ENCODE data around the gene SH3PXD2A. TPM values are rescaled to one million over a fixed set of nuclear protein-coding genes. Genes with fewer than 3 reads are reported as not detected.
A peak's percentile ranks its signal among the peaks of the same experiment; 100 is the strongest.

Gene SH3PXD2A
- total and polyA plus RNA-seq, 2 of the 4 experiments (the other 2 are of a cell fraction), result 6.3 to 23.0 TPM

DNA sequence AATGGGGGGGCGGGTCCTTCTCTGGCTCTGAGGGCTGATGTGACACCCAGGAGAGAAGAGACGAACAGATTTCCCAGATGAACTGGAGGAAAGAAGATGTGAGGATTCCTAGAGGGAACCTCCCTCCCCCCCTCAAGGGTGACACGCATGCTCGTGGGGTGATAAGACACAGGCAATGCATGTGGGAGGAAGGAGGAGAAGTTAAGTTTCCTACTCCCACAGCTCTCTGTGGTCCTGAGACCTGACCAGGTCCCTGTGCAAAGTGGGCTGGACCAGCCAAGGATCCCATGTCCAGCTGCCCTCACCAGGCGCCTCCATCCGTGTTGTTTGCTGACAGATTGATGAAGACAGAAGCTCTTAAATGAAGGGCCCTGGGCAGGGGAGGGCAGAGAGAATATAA lies 112.6 kb downstream of the SH3PXD2A start:
- in situ Hi-C loops (cut with MboI; ENCODE audit: low sequenced_read_pairs), result no loop called here
- ATAC-seq (ENCODE audit: low read depth) (no peak), DNase-seq (no peak)
- H2AFZ ChIP-seq (replicated peaks; ENCODE audit: low read length, poor library complexity), result no peak overlapping the region
- peak overlapping the region; percentile 13; the same call in 1 of the 2 replicates for H3K4ac ChIP-seq (ENCODE audit: low read depth, low read length)
- H3K27me3 ChIP-seq (ENCODE audit: control insufficient read depth, insufficient read depth, low read length), result no peaks in the 10 kb centered on the region
- intact Hi-C loops (cut with micrococcal nuclease), result no loop called here
- H4K5ac ChIP-seq (ENCODE audit: low read depth, low read length), result no peak overlapping the region
- H3K9me3 ChIP-seq (ENCODE audit: control insufficient read depth, insufficient read depth, low read length), result no peaks in the 10 kb centered on the region
- H3K23ac ChIP-seq (ENCODE audit: low read depth, low read length), result no peak overlapping the region
- no peak overlapping the region for H2BK120ac ChIP-seq (ENCODE audit: low read depth, low read length)
- H2BK20ac ChIP-seq (ENCODE audit: low read depth, low read length), result no peak overlapping the region
- H3K14ac ChIP-seq (replicated peaks; ENCODE audit: low read depth, low read length), result no peak overlapping the region
- ChIA-PET CTCF (no interaction called here), POLR2A (ENCODE audit: unreplicated experiment) (no interaction called here)
- H2BK15ac ChIP-seq (ENCODE audit: low read depth, low read length), result no peak overlapping the region
- no peaks in the 10 kb centered on the region for H4K20me1 ChIP-seq (ENCODE audit: insufficient read depth, low read length)
- no peaks in the 10 kb centered on the region for H3K36me3 ChIP-seq (ENCODE audit: control insufficient read depth, insufficient read depth, low read length)
- peaks cover 0 to 26% of the 10 kb centered on the region in 2 experiments; a peak in 3 of 4 replicates for H3K79me1 ChIP-seq (ENCODE audit: low read depth in 1 of 2, low read length in 2 of 2)
- peaks cover 22% of the 10 kb centered on the region for H3K4me1 ChIP-seq (ENCODE audit: control insufficient read depth, insufficient read depth, low read length)
- H3K4me2 ChIP-seq (ENCODE audit: low read depth, low read length), result no peak overlapping the region
- H4K8ac ChIP-seq (ENCODE audit: low read depth in 2 of 2, low read length in 2 of 2), result no peak overlapping the region
- no peak overlapping the region; the same call in none of the 2 replicates for H2AK5ac ChIP-seq (ENCODE audit: low read depth, low read length)
- dilution Hi-C loops (cut with HindIII; ENCODE audit: low sequenced_read_pairs, unreplicated experiment), result no loop called here
- H3K27ac ChIP-seq (ENCODE audit: insufficient read depth, low read length), result no peak overlapping the region
- peak overlapping the region; percentile 7 for H2AK9ac ChIP-seq (replicated peaks; ENCODE audit: low read depth, low read length, poor library complexity)
- H4K91ac ChIP-seq (ENCODE audit: insufficient read depth, low read depth, low read length), result no peak overlapping the region
- no peak overlapping the region for H3K56ac ChIP-seq (ENCODE audit: extremely low read depth, insufficient read depth, low read length)
- BruUV-seq (replicated peaks), result no TSS peak
- no peak overlapping the region for H3K18ac ChIP-seq (ENCODE audit: low read depth, low read length)
- H2BK5ac ChIP-seq (ENCODE audit: low read depth, low read length, poor library complexity, severe bottlenecking), result no peak overlapping the region
- TF ChIP-seq CHD1 (IDR thresholded peaks at IDR 0.05; ENCODE audit: low read depth, low read length), result no peak
- no peak for TF ChIP-seq NFE2L2 (IDR thresholded peaks at IDR 0.05; ENCODE audit: low read depth, low read length)
- no peak for TF ChIP-seq MXI1 (IDR thresholded peaks at IDR 0.05; ENCODE audit: borderline replicate concordance, low read depth, low read length)
- TF ChIP-seq MAFK (IDR thresholded peaks at IDR 0.05; ENCODE audit: low read depth, low read length), result no peak
- no peak for TF ChIP-seq FOS (IDR thresholded peaks at IDR 0.05; ENCODE audit: low read depth, low read length)
- TF ChIP-seq MAZ (IDR thresholded peaks at IDR 0.05; ENCODE audit: borderline replicate concordance, low read depth, low read length), result no peak
- TF ChIP-seq, protein P1, sequence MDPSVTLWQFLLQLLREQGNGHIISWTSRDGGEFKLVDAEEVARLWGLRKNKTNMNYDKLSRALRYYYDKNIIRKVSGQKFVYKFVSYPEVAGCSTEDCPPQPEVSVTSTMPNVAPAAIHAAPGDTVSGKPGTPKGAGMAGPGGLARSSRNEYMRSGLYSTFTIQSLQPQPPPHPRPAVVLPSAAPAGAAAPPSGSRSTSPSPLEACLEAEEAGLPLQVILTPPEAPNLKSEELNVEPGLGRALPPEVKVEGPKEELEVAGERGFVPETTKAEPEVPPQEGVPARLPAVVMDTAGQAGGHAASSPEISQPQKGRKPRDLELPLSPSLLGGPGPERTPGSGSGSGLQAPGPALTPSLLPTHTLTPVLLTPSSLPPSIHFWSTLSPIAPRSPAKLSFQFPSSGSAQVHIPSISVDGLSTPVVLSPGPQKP (IDR thresholded peaks at IDR 0.05; ENCODE audit: borderline replicate concordance, low read depth, low read length), result no peak
- TF ChIP-seq BHLHE40 (IDR thresholded peaks at IDR 0.05; ENCODE audit: low read depth, low read length), result no peak
- TF ChIP-seq, protein P2, sequence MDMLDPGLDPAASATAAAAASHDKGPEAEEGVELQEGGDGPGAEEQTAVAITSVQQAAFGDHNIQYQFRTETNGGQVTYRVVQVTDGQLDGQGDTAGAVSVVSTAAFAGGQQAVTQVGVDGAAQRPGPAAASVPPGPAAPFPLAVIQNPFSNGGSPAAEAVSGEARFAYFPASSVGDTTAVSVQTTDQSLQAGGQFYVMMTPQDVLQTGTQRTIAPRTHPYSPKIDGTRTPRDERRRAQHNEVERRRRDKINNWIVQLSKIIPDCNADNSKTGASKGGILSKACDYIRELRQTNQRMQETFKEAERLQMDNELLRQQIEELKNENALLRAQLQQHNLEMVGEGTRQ (IDR thresholded peaks at IDR 0.05; ENCODE audit: low read depth, low read length), result no peak
- WGBS, 2 experiments (ENCODE audit: extremely low coverage in 2 of 2, insufficient read length in 1 of 2), result no CpG with 5 or more reads among the region's 6 CpGs
- peaks cover 16% of the 10 kb centered on the region for H3K9me1 ChIP-seq (ENCODE audit: insufficient read depth, low read length)
- H3K9ac ChIP-seq (ENCODE audit: low read depth, low read length), result no peak overlapping the region
- no peak overlapping the region for H3K4me3 ChIP-seq (ENCODE audit: insufficient read depth, low read depth, low read length)
